Gastroesophageal sphincter (tissue), 4 donors: ENCODE results near the gene INAVA. TPM values are rescaled to one million over a fixed set of nuclear protein-coding genes. Genes with fewer than 3 reads are reported as not detected.
"Not testable (repeated sequence)": the region's sequence is repeated elsewhere in the genome, so short reads cannot be mapped to it uniquely, and the experiment has no call there.

Source experiments
- ATAC-seq: fragments of 150-250 bp; one replicate; pipeline ENCODE4 v1.9.1; 2016; ENCODE audit warnings: mild to moderate bottlenecking, moderate library complexity
- H3K27ac ChIP-seq, 4 donors: fragments of 200-600 bp; sonication (generic) in 3 of 4; 1 replicate in 3 of 4; 2 replicates in 1 of 4; pipeline ENCODE4 v1.5.1; 2016 to 2019
- H3K27me3 ChIP-seq: fragments of 200-600 bp; sonication (generic); one replicate; pipeline ENCODE4 v1.5.1; 2019
- H3K36me3 ChIP-seq, 2 donors: fragments of 200-600 bp; sonication (generic); one replicate each; pipeline ENCODE4 v1.5.1; 2019; ENCODE audit warnings: control low read depth in 1 of 2
- H3K4me1 ChIP-seq, 3 donors: fragments of 200-600 bp; sonication (generic); 1 replicate in 2 of 3; 2 replicates in 1 of 3; pipeline ENCODE4 v1.5.1; 2016 to 2019; ENCODE audit warnings: control low read depth in 2 of 3
- H3K4me3 ChIP-seq, 2 donors: fragments of 200-600 bp; sonication (generic); one replicate each; pipeline ENCODE4 v1.5.1; 2019; ENCODE audit warnings: mild to moderate bottlenecking in 1 of 2, moderate library complexity in 1 of 2
- H3K9me3 ChIP-seq, 3 donors: fragments of 200-600 bp; sonication (generic); one replicate each; pipeline ENCODE4 v1.5.1; 2017 to 2019; ENCODE audit warnings: control low read depth in 2 of 3
- EP300 ChIP-seq: sonication (generic); formaldehyde crosslinking; IDR thresholded peaks from one replicate; pipeline ENCODE4 v1.6.1; 2017; ENCODE audit warnings: antibody characterized with exemption, mild to moderate bottlenecking
- POLR2A ChIP-seq, 2 donors: fragments of 450-650 bp; IDR thresholded peaks; one replicate each; pipeline ENCODE4 v1.6.1; 2017; ENCODE audit warnings: antibody characterized with exemption in 2 of 2, mild to moderate bottlenecking in 2 of 2, moderate library complexity in 1 of 2
- POLR2AphosphoS5 ChIP-seq: sonication (generic); formaldehyde crosslinking; IDR thresholded peaks from one replicate; pipeline ENCODE4 v1.6.1; 2017; ENCODE audit warnings: antibody characterized with exemption
- WGBS, 2 donors: methylation state at CpG; one replicate each; pipeline ENCODE4 v1.1.5; 2018; ENCODE audit warnings: low coverage in 1 of 2; 5-methylcytosine and 5-hydroxymethylcytosine counted together
- total RNA-seq, 4 donors: library from RNA; depleted of rRNA; stranded (reverse); fragments of >200 nt; gene quantifications; one replicate each; pipeline ENCODE4 v1.1.0, GENCODE V29; 2016
- TF ChIP-seq, protein P1 (sequence below), 4 experiments: fragments of 200-600 bp in 2 of 4; fragments of 450-650 bp in 2 of 4; sonication (generic) in 1 of 4; IDR thresholded peaks; one replicate each; pipeline ENCODE4 v1.5.1; 2017 to 2019; ENCODE audit warnings: antibody characterized with exemption in 4 of 4, mild to moderate bottlenecking in 2 of 4, moderate library complexity in 2 of 4

INAVA gene
- total RNA-seq, 4 donors from 2014 or later: 0.47 to 2.9 TPM; not detected in 2

DNA sequence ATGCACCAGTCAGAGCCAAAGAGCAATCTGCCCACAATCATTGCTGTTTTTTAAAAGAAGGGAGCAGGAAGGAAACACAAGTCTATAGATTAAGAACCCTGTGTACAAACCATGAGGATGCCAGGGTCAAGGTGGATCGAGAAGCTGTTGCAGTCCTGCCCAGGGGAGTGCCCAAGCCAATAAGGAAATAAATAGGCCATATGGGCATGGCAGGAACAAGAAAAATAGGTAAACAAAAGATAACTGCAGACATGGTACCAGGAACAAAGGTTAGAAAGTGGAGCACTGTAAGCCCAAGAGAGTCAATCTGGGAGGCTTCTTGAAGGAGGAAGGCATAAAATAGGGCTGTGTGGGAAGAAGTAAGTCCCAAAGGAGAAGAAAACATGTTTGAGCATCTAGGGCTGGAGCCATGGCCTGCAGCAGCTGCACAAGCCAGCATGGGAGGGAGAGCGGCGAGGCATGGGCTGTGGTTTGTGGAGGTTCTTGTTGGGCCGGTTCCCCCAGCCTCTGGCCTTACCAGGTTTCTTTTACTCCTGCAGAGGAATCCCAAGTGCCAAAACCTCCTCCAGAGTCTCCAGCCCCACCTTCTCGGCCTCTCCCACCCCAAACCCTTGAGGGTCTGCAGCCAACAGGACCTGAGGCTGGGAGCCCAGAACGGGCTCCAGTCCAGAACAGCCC lies 13.6 kb downstream of the INAVA start:
- Histone ChIP-seq H3K4me3 (no peak overlapping the region), H3K36me3 (no peaks in the 10 kb centered on the region), H3K9me3 (no peaks in the 10 kb centered on the region), H3K27me3 (peaks cover 5% of the 10 kb centered on the region), H3K27ac (no peak overlapping the region), H3K4me1 (no peaks in the 10 kb centered on the region)
- ATAC-seq: no peak
- 86 to 100% methylated on average over 2 to 4 of the region's 6 CpGs for WGBS, 2 donors
- no peak for TF ChIP-seq EP300
- TF ChIP-seq POLR2AphosphoS5: no peak
- TF ChIP-seq, protein P1, sequence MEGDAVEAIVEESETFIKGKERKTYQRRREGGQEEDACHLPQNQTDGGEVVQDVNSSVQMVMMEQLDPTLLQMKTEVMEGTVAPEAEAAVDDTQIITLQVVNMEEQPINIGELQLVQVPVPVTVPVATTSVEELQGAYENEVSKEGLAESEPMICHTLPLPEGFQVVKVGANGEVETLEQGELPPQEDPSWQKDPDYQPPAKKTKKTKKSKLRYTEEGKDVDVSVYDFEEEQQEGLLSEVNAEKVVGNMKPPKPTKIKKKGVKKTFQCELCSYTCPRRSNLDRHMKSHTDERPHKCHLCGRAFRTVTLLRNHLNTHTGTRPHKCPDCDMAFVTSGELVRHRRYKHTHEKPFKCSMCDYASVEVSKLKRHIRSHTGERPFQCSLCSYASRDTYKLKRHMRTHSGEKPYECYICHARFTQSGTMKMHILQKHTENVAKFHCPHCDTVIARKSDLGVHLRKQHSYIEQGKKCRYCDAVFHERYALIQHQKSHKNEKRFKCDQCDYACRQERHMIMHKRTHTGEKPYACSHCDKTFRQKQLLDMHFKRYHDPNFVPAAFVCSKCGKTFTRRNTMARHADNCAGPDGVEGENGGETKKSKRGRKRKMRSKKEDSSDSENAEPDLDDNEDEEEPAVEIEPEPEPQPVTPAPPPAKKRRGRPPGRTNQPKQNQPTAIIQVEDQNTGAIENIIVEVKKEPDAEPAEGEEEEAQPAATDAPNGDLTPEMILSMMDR (IDR thresholded peaks at IDR 0.05): no peak
- TF ChIP-seq POLR2A (IDR thresholded peaks at IDR 0.05): no peak

DNA sequence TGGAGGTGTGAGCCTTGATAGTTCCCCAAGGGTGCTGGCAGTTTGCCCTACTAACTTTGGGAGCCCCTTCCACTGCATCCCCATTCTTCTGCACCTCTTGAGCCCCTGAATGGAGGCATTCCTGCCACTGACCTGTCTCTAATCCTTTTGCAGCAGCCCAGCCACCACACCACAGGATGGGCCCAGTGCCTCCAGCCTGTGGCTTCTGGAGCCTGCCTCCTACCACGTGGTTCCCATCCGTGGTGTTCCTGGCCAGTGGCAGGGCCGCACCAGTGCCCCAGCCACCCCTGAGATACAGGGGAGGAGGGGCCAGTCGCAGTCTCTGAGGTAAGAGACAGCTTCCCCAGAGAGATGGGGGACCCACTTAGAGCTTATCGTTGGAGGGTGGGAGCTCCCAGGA lies 14.4 kb downstream of the INAVA start:
- no CpG with 5 or more reads among the region's 5 CpGs for WGBS, 2 donors
- TF ChIP-seq EP300: no peak
- TF ChIP-seq POLR2A (IDR thresholded peaks at IDR 0.05): no peak
- no peak for TF ChIP-seq POLR2AphosphoS5
- TF ChIP-seq, protein P1 (IDR thresholded peaks at IDR 0.05): no peak
- Histone ChIP-seq H3K27me3 (peaks cover 5% of the 10 kb centered on the region), H3K9me3 (no peaks in the 10 kb centered on the region), H3K27ac (no peak overlapping the region), H3K4me3 (no peak overlapping the region), H3K36me3 (no peaks in the 10 kb centered on the region), H3K4me1 (no peaks in the 10 kb centered on the region)
- ATAC-seq: no peak

DNA sequence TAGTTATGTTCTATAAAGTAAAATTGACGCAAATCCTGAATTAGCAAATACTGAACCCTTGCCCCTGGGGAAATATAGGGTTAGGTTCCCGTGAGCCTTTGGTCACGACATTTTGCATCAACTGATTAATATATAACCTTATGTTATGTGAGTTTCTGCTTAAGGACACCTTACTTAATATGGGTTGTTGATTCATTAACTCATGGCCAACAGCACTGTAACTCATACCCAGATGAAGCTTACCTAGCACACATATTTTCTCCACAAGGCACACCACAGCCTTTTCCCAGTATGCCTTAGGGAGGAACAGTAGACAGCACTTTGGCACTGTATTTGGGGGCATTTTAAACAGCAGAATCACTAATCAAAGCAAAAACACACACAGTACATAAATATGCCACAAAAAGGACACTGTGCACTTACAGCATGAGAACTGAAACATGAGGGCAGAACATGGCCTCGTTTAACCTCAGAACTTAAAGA lies 15.1 kb downstream of the INAVA start:
- no peak for ATAC-seq
- TF ChIP-seq, protein P1 (IDR thresholded peaks at IDR 0.05): no peak
- TF ChIP-seq POLR2A (IDR thresholded peaks at IDR 0.05) (no peak), EP300 (no peak), POLR2AphosphoS5 (no peak)
- WGBS, 2 donors: 82 to 86% methylated on average over 4 of the region's 4 CpGs
- no peaks in the 10 kb centered on the region for H3K9me3 ChIP-seq
- no peak overlapping the region for H3K27ac ChIP-seq
- H3K4me3 ChIP-seq: no peak overlapping the region
- peaks cover 5% of the 10 kb centered on the region for H3K27me3 ChIP-seq
- H3K4me1 ChIP-seq: no peaks in the 10 kb centered on the region
- H3K36me3 ChIP-seq: no peaks in the 10 kb centered on the region

DNA sequence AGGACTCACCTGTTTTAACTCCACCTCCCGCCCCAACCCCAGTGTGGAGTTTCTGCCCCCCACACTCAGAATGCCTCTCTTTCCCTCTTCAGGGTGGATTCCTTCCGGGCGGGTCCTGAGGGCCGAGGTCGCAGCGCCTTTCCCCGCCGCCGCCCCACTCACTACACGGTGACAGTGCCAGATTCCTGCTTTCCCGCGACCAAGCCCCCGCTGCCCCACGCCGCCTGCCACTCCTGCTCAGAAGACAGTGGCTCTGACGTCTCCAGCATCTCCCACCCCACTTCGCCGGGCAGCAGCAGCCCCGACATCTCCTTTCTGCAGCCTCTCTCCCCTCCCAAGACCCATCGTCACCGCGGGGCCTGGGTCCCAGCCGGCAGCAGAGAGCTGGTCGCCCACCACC lies 16.7 kb downstream of the INAVA start:
- H3K4me1 ChIP-seq: no peaks in the 10 kb centered on the region
- H3K9me3 ChIP-seq: no peaks in the 10 kb centered on the region
- H3K36me3 ChIP-seq: no peaks in the 10 kb centered on the region
- TF ChIP-seq, protein P1 (IDR thresholded peaks at IDR 0.05): no peak
- TF ChIP-seq POLR2A (IDR thresholded peaks at IDR 0.05): no peak
- no peak for TF ChIP-seq EP300
- TF ChIP-seq POLR2AphosphoS5: no peak
- WGBS, 2 donors: 88 to 93% methylated on average over 2 to 12 of the region's 24 CpGs
- peaks cover 12% of the 10 kb centered on the region for H3K27me3 ChIP-seq
- no peak overlapping the region for H3K27ac ChIP-seq
- ATAC-seq: no peak
- no peak overlapping the region for H3K4me3 ChIP-seq

DNA sequence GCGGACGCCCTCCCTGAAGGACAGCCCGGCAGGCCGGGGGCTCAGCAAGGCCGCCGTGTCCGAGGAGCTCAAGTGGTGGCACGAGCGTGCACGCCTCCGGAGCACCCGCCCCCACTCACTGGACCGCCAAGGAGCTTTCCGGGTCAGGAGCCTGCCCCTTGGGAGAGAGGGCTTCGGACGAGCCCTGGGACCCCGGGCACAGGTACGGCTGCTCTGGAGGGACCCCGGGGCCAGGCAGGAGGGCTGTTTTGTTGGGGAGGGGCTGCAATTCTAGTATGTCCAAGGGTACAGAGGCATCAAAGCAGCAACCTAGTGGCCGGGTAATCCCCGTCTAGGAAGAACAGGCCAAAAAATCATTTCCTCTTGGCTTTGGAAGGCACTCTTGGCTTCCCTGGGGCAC lies 17.2 kb downstream of the INAVA start:
- ATAC-seq, H3K4me1 ChIP-seq, H3K9me3 ChIP-seq, H3K36me3 ChIP-seq, H3K4me3 ChIP-seq, H3K27ac ChIP-seq: not testable (repeated sequence)
- 70% methylated on average over 2 of the region's 21 CpGs; no CpG with 5 or more reads in 1 of the 2 donors for WGBS, 2 donors
- H3K27me3 ChIP-seq: peaks cover 13% of the 10 kb centered on the region
